PC-3 (cell line): ENCODE results near the gene RNASE2.

ENCODE experiments used
- EZH2 ChIP-seq: fragments of 300-600 bp; sonication (generic); IDR thresholded peaks from one replicate; pipeline ENCODE4 v1.6.1; 2017; ENCODE audit warnings: antibody characterized with exemption, mild to moderate bottlenecking, low read length; ENCODE audit not compliant: unreplicated experiment
- TF ChIP-seq, protein P1 (sequence below): fragments of 300-600 bp; sonication (generic); conservative IDR thresholded peaks from 2 replicates; pipeline ENCODE4 v1.5.1; 2017; ENCODE audit warnings: antibody characterized with exemption, low read depth, mild to moderate bottlenecking, low read length

GRCh38 chr14:20980906-20981305, 25.6 kb downstream of the RNASE2 start:
- TF ChIP-seq, protein P1, sequence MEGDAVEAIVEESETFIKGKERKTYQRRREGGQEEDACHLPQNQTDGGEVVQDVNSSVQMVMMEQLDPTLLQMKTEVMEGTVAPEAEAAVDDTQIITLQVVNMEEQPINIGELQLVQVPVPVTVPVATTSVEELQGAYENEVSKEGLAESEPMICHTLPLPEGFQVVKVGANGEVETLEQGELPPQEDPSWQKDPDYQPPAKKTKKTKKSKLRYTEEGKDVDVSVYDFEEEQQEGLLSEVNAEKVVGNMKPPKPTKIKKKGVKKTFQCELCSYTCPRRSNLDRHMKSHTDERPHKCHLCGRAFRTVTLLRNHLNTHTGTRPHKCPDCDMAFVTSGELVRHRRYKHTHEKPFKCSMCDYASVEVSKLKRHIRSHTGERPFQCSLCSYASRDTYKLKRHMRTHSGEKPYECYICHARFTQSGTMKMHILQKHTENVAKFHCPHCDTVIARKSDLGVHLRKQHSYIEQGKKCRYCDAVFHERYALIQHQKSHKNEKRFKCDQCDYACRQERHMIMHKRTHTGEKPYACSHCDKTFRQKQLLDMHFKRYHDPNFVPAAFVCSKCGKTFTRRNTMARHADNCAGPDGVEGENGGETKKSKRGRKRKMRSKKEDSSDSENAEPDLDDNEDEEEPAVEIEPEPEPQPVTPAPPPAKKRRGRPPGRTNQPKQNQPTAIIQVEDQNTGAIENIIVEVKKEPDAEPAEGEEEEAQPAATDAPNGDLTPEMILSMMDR, result no peak
- TF ChIP-seq EZH2, result no peak
